Stimulated activated CD4-positive, alpha-beta T cell treated with anti-CD3 and anti-CD28 coated beads, Interleukin-4, amount 100 ng/mL, for 24 hours (primary cell): Measurements from ENCODE around the gene HHIP.

Source experiments
- DNase-seq: peaks from one replicate; pipeline ENCODE4 v3.0.0-alpha.2; 2020

Gene HHIP

DNA sequence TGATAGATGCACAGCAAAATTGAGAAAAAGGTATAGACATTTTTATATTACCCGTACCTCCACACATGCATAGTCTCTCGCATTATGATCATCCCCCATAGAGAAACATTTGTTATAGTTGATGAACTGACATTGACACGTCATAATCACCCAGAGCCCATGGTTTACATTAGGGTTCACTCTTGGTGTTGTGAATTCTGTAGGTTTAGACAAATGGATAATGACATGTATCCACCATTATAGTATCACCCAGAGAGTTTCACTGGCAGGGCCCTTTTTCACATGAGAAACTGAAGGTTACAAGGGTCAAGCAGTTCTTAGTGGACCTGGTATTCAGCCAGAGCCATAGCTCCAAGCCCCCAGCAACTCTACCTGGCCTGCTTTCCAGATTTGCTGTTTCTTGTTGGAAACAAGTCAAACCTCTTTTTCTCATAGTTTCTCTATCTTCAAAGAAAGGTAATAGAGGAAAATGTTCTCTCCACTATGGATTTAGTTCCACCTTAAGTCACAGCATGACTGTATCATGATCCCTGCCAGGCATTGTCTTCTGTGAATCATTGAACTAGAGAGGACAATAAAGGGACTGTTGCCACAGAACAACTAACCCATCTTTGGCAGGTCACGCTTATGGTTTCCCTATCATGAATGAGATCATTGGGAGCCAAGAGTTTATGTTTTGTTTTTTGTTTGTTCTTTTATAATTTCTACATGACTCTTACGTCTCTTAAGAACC lies 64.0 kb downstream of the HHIP start:
- DNase-seq, result no peak

DNA sequence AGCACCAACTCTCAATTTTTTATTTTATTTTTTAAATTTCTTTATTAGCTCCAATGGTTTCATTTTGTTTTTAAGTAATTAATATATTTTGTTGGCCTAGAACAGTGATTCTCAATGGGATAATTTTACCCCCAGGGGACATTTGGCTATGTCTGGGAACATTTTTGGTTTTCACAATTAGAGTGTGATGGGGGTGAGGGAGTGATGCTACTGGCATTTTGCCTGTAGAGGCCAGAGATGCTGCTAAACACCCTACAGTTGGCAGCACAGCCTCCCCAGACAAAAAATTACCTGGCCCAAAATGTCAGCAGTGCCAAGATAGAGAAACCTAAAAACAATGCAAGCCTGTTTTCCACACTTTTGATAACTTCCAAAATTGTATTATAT lies 64.6 kb downstream of the HHIP start:
- no peak for DNase-seq

DNA sequence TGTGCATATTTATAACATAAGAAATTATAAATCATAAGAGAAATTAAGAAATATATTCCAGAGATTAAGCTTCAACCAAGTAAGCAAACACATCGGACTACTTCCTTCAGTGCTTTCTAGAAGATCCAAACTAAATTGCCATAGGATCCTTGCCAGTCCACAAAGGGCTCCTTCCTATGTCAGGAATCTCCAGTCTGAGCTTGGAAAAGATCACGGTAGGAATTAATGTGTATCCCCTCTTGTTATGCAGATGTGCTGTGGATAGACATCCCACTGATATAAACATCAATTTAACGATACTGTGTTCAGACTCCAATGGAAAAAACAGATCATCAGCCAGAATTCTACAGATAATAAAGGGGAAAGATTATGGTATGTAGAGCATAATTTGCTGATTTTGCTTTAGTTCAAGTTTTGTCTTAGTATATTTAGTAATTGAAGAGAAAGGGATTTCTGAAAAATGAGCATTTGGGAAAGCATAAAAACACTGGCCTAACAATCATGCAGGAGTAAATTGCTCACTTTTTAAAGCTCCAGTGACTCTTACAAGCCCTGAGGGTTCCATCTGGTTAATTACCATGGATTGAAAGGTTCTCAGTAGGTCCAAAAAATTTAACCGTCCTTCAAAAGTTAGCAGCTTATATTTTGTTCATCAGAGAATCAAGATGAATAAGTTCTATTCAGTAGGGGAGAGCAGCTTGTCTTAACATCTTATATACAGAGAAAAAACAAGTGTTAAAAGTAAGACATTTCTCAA lies 65.9 kb downstream of the HHIP start:
- no peak for DNase-seq

DNA sequence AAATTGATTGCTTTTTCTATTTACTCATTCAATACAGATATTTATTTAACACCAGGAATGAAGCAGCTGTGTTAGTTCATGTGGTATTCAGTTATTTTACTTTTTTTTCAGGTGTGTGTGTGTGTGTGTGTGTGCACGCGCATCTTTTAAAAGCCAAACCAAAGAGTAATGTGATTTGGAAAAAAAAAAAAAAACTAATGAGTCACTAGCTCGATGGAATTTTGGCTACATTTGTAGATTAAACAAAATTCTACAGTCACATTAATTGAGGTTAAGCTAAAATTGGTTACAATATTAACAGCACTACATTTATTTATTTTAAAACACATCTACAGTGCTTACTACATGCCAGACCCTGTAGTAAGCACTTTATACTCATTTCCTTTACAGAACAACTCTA lies 66.8 kb downstream of the HHIP start:
- DNase-seq, result no peak

DNA sequence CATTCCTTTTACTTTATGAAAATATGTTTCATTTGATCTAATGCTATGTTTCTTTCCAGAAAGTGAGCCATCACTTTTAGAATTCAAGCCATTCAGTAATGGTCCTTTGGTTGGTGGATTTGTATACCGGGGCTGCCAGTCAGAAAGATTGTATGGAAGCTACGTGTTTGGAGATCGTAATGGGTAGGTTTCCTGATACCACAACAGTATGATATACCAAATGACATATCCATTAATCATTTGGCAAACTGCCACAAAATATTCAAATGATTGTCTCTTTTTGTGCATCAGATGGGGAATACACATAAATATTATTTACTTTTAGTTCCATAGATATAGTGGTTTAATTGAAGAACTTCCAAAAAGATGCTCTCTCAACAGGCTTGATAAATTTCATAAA lies 68.2 kb downstream of the HHIP start:
- no peak for DNase-seq

DNA sequence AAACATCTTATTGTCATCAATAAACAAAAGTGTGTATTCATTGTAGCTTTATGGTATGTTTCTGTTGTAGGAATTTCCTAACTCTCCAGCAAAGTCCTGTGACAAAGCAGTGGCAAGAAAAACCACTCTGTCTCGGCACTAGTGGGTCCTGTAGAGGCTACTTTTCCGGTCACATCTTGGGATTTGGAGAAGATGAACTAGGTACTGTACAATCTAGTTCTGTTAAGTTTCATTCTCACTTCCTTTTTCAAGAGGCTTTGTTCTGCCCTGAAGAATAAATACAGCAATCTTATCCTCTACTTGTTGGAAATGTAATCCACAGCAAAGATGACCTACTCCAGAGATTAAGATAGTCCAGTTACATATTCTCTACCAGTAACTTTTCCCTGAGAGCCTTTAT lies 69.3 kb downstream of the HHIP start:
- DNase-seq, result no peak

DNA sequence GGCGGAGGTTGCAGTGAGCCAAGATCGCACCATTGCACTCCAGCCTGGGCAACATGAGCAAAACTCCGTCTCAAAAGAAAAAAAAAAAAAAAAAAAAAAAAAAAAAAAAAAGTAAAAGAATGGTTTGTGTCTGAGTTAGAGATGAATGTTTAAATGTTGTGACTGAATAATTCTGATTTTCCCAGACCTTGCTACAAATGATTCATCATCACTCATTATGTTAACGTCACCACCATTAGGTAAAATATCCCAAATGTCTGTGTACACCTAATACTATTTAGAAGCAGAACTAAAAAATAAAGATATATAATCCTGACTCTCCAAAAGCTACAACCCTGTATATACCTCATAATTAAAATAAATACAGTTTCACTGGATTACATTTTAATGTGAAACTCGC lies 70.8 kb downstream of the HHIP start:
- no peak for DNase-seq

DNA sequence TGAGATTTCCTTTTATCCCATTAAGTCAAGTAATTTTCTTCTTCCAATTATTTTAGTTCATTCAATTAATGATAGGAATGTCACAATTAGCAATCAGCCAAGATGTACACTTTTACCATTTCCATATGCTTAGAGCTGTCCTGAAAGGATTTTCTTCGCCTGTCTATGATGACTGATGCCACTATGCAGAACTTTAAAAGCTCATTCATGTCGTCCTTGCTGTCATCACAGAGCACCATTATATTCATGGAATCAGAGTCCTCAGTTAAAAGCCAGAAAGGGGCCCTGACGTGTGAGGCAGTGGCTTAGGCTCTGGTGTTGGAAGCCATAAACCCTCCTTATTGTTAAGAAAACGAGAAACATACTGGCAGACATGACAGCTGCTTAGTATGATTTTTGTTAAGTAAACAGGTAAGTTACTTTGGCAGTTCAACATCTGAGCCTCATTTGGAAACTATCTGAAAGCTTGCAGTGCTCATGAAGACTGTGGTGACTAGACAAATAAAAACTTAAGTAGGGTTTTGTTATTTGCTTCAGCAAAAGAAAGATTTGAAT lies 73.1 kb downstream of the HHIP start:
- no peak for DNase-seq

DNA sequence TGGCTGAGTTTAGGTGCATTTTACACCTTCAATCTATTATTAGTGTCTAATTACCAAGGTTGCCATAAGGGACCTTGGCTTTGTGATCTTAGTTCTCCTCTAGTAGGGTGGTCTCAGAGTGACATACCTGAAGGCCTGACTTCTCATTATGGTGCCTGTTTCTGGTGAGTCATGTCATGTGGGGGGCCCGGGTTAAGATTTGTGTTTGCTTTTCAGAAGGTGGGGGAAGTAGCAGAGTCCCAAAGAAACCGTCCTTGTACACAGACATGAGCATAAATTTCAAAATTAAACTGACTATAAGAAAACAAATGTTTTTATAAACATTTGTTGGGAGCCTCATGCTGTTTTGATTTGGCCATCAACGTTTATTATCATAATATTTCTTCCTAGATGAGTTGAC lies 74.5 kb downstream of the HHIP start:
- DNase-seq, result no peak

DNA sequence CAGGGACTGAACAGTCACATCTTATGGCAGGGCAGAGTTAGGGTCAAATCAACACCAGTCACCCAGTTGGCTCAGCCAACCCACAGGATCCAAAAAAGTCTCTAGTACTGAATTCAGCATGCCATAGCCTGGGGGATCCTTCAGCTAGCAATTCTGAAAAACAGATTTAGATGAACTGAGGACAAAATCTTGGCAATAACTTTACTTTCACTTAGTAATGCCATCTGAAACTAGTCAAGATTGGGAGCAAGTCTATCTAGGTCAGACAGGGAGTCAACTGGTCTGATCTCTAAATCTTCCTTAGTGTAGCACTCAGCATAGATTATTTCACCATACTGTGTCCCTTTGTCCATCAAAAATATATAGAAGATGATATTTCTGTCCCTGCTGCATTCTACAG lies 76.0 kb downstream of the HHIP start:
- DNase-seq, result no peak

DNA sequence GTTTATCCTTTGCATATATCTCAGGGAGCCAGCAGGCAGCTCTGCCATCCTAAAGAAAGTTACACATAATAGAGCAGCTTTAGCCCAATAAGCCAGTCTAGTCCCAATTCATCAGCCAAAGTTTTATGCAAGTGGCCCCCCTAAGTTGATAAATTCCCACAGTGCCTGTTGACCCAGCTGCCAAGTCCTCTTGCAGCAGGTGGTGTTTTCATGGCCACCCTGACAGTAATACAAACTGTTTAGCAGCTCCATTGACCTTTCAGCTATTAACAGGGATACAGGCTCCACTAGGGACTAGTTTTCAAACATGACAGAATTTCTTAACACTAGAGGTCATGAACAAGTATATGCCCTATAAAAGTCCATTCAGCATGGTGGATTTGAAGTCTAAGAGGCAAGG lies 77.5 kb downstream of the HHIP start:
- no peak for DNase-seq

DNA sequence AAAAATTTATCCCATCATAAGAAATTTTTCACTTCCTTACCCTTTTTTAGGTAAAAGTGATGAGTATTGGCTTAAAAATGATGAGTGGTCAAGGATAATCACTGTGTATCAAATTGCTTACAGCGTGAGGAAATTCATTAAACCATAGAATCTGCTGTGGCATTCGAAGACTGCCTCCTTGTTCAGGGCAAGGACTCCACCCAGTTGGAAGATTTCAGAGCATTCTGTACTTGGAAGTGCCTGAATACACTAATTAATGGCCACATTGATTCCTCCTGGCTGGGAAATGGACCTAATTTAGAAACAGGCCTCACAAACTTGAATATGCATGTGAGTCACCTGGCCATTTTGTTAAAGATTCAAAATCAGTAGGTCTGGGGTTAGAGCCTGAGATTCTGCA lies 83.2 kb downstream of the HHIP start:
- no peak for DNase-seq

DNA sequence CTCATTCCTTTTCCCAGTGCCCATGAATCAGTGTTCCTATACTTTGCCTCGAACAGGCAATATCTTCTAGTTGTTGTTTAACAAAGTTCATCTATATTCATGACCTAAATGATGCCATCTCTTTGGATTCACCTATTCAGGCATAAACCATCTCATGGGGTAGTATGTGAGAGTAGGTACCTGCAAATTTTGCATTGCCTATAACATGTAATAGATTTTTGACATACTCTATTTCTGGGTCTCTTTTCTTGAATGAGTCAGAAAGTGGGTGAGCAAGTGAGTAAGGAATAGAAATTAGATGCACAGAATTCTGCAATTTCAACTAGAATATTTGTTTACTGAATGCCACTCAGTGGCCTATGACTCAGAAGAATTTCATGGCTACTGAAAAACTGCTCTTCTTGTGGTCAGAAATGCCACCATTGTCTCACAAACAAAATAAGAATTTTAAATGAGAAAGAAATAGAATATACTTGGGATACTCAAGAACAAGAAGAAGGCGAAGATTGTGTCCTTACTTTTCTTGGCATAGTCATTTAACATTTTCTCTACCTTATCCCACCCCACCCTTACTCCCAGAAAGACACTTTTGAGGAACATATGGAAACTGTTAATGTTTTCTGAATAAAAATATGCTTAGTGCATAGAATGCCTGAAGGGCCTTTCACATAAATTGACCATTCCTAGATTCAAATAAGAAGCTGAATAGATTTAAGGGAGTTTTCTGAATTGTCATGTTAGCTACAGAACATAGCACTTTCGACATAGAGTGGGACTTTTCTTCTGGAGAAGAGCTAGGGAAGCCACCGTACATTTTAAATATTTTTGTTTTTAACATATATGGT lies 86.8 kb downstream of the HHIP start:
- DNase-seq, result no peak

DNA sequence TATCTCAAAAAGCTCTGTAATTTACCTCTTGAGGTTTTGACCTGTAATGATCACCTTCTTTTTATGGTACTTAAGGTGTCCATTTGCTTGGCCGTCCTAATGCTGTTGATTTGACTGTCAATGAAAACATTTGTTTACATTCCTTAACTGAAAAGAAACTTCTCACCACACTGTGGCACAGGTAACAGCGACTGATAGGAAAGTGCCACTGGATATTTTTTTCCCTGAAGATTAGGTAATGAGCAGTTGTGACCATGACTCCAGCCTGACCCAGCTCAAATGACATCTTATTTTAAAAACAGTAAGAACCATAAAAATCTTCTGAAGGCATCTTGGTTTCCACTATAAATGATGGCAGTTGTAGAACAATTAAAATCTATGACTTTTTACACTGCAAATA lies 87.6 kb downstream of the HHIP start:
- no peak for DNase-seq

DNA sequence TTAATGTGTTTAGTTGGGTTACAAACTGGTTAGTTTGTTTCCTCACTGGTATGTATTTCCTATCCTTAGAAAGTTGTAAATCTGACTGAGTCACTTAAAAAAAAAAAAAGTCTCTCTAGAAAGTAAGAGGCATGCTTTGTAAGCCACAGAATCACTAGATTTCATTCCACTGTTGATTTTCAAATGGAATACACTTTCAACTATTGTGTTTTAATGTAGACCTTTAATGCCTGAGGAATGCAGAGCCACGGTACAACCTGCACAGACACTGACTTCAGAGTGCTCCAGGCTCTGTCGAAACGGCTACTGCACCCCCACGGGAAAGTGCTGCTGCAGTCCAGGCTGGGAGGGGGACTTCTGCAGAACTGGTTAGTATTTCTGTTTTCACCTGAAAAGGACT lies 88.6 kb downstream of the HHIP start:
- DNase-seq, result no peak

DNA sequence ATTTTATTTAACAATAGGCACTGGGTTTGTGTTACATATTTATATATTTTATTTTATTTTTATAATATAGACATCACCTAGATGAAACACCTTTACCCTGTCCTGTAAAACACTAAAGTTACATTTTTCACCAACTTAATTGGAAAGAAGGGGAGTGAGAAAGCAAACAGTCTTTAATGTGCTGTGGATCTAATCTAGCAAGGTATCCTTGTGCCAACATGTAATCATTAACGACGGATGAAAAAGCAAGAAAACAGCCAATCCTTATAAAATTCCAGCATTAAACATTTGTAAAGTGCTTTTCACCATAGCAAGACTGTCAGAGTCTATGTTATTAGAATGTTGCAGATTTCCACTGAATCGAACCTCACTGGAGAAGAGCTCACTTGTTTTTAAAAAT lies 92.7 kb downstream of the HHIP start:
- DNase-seq, result no peak

DNA sequence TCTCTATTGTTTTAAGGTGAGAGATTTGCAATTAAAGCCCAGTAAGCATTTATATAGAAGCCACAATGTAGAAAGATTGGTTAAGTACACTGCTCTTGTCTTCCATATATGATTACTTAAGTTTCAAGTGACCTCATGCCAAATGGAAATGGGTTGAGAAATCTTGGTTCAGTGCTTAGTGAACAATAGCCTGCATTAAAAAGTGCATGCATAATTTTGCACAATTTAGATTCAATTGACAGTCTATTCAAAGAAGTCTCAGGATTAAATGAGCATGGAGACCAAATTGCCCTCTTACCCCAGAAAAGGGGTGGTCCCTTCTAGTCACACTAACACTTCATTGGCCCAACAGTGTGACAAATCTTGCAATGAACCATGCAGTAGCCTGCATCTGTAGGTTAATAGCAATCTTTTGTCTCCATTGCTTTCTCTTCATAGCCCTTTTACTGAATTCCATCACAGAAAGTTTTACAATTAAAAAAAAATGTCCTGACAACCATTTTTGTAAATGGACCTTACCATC lies 93.6 kb downstream of the HHIP start:
- DNase-seq, result no peak

DNA sequence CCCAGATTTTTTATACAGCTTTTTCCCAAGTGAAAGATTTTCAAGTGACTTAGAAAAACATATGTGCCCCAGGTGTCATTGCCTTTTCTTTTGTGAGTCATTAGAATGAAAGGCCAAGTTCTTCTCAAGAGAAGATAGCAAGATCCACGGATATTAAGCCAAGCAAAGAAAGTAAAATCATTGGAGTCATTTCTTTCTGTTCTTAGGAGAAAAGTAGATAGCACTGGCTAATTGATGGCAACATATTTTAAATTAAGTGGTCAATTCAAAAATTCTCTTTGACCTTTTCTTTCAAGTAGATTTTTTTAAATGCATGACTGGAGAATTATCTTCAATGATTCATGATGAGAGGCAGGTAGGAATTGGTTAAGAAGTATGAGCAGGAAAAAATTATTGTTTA lies 94.4 kb downstream of the HHIP start:
- no peak for DNase-seq

DNA sequence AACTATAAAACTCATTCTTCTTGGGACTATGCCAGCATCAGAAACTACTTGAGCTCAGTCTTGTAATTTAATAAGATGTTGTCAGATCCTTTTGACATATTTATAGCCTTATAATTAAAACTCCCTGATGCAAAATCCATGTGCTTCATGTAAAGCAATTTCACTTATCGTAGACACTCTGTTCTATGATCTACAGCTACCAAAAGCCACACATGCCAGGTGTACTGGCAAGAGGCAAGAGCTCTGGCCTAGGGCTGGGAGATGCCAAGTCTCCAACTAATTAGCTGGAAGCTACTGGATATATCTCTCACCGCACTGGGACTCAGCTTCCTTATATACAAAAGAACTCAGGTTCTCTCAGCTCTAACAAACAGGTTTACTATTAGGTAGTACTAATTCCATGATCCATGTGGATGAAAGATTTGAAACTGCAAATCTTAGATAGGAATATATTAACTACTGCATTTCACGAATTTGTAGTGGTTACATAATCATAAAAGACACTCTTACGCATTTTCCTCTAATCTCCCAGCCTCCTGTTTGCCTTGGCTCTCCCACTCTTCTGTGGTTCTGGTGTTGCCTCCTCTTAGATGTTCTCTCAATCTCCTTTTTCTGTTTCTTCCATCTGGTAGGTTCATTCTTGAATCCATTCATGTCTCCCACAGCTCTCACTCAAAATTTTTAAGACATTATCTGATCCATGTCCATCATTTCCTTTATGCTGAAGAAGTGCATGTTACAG lies 103.0 kb downstream of the HHIP start:
- no peak for DNase-seq

DNA sequence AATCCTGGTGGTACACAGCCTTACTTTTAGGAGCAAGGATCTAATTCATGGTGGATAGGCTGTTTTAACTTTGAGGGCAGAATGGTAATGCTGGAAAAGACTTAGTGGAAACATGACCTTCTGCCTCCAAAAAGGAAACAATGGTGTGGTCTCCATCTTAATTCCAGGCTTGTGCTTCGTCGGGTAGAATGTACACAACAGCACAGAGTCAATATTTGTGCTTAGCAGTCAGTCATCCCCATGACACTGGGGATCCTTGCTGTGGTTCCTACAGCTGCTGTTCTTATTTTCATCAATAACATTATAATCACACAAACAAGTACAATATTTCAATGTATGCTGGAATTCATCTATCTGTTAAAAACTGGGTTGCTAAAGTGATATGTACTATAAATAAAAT lies 104.4 kb downstream of the HHIP start:
- no peak for DNase-seq

DNA sequence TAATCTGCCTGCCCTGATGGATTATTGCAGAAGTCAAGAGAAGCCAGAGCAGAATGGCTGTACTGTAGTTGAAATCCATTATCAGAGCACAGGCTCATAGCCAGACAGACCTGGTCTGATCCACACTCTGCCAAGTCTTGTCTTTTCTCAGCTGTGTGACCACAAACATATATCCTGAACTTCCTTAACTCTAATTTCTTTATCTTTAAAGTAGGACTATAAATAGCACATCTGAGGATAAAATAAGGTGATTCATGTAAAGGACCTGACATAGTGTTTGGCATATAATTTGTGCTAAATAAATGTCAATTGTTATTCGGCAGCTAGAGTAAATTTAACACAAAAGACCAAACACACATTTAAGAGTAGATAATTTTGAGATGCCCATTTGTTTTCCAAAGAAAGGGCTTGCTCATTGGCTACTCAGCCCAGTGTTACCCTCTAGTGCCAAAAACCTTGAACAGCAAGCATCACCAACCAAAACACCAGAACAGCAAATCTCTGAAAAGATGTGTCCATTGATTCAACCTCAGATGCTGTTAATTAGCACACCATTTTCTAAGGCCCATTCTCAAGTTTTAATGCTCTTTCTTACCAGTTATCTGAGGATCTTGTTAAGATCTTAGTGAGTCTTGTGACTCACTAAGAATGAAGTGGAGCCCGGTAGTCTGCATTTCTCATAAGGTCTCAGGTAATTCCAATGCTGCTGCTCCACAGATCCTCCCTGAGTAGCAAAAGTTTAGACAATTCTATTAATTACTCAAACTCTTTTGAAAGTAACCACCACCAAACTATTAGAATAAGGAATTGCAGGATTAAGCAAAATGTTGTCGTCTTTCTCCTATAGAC lies 108.8 kb downstream of the HHIP start:
- no peak for DNase-seq

DNA sequence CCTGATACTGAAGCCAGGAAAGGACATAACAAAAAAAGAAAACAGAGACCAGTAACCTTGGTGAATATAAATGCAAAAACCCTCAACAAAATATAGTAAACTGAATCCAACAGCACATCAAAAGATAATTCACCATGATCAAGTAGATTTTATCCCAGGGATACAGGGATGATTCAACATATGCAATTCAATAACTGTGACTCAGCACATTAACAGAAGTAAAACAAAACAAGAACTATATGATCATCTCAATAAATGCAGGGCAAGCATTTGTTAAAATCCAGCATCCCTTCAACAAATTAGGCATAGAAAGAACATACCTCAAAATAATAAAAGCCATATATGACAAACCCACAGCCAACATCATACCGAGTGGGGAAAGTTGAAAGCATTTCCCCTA lies 112.0 kb downstream of the HHIP start:
- no peak for DNase-seq
